Measurements from ENCODE around the gene ZFYVE26.

Gene ZFYVE26

GRCh38 chr14:67766035-67766680 lies 50.2 kb downstream of the ZFYVE26 start:
- no peak overlapping the region for H3K27ac ChIP-seq (ENCODE audit: extremely low read depth, low read depth, low read length)
- peaks cover 20 to 87% of the 10 kb centered on the region in 2 experiments for H3K36me3 ChIP-seq (ENCODE audit: control insufficient read depth in 2 of 2, insufficient read depth in 1 of 2, low read length in 2 of 2)
- no peak for TF ChIP-seq ZNF660 (tag by site-specific recombination; IDR thresholded peaks at IDR 0.05)
- TF ChIP-seq ZNF645 (tag by site-specific recombination; IDR thresholded peaks at IDR 0.05) = no peak
- no peak for TF ChIP-seq ZNF768 (tag by site-specific recombination; IDR thresholded peaks at IDR 0.05)
- no peak for TF ChIP-seq ZNF629 (tag by site-specific recombination; IDR thresholded peaks at IDR 0.05)
- no peak for TF ChIP-seq TRIM28 (IDR thresholded peaks at IDR 0.05; ENCODE audit: borderline replicate concordance, low read length)
- TF ChIP-seq EGR2 (tag by site-specific recombination; IDR thresholded peaks at IDR 0.05; ENCODE audit: low read depth) = no peak
- no peak for TF ChIP-seq ZNF654 (tag by site-specific recombination; IDR thresholded peaks at IDR 0.05; ENCODE audit: low read depth)
- H3K4me1 ChIP-seq (ENCODE audit: control insufficient read depth, insufficient read depth, low read length) = no peaks in the 10 kb centered on the region
- CTCF ChIA-PET = interaction anchor here (0.6 kb wide), 1 partner anchor 94 kb away, joined by 3 read pairs; no protein-coding TSS in a partner anchor
- POLR2A ChIA-PET = no interaction called here
- no peaks in the 10 kb centered on the region for H3K9me3 ChIP-seq (ENCODE audit: control insufficient read depth, insufficient read depth, low read depth, low read length)
- H3K4me3 ChIP-seq (ENCODE audit: low read depth, low read length) = no peak overlapping the region

GRCh38 chr14:67765192-67765834 lies 51.1 kb downstream of the ZFYVE26 start:
- Histone ChIP-seq H3K27ac (ENCODE audit: extremely low read depth, low read depth, low read length) (no peak overlapping the region), H3K4me1 (ENCODE audit: control insufficient read depth, insufficient read depth, low read length) (no peaks in the 10 kb centered on the region), H3K4me3 (ENCODE audit: low read depth, low read length) (no peak overlapping the region), H3K36me3 (ENCODE audit: control insufficient read depth in 2 of 2, insufficient read depth in 1 of 2, low read length in 2 of 2) (peaks cover 17 to 89% of the 10 kb centered on the region in 2 experiments), H3K9me3 (ENCODE audit: control insufficient read depth, insufficient read depth, low read depth, low read length) (no peaks in the 10 kb centered on the region)
- CTCF ChIA-PET = interaction anchor here (0.6 kb wide), 1 partner anchor 1664 kb away, joined by 3 read pairs; no protein-coding TSS in a partner anchor
- no peak for TF ChIP-seq ZNF112 (tag by site-specific recombination; IDR thresholded peaks at IDR 0.05)
- TF ChIP-seq ZNF223 (tag by site-specific recombination; IDR thresholded peaks at IDR 0.05) = no peak
- TF ChIP-seq ZNF530 (tag by site-specific recombination; IDR thresholded peaks at IDR 0.05; ENCODE audit: low read depth) = no peak
- no peak for TF ChIP-seq ZNF311 (tag by site-specific recombination; IDR thresholded peaks at IDR 0.05; ENCODE audit: borderline replicate concordance)
- POLR2A ChIA-PET = no interaction called here

- CTCF ChIA-PET = no interaction called here
- peaks cover 14 to 91% of the 10 kb centered on the region in 2 experiments for H3K36me3 ChIP-seq (ENCODE audit: control insufficient read depth in 2 of 2, insufficient read depth in 1 of 2, low read length in 2 of 2)
- POLR2A ChIA-PET = no interaction called here
- H3K27ac ChIP-seq (ENCODE audit: extremely low read depth, low read depth, low read length) = no peak overlapping the region
- no peak overlapping the region for H3K4me3 ChIP-seq (ENCODE audit: low read depth, low read length)
- no peak for TF ChIP-seq REST (tag by site-specific recombination; IDR thresholded peaks at IDR 0.05)
- TF ChIP-seq KLF17 (tag by site-specific recombination; IDR thresholded peaks at IDR 0.05) = no peak
- TF ChIP-seq GLI2 (tag by site-specific recombination; IDR thresholded peaks at IDR 0.05; ENCODE audit: borderline replicate concordance, low read depth) = no peak
- TF ChIP-seq ZNF16 (tag by site-specific recombination; IDR thresholded peaks at IDR 0.05; ENCODE audit: low read depth) = no peak
- no peak for TF ChIP-seq ZBTB1 (tag by site-specific recombination; IDR thresholded peaks at IDR 0.05)
- no peaks in the 10 kb centered on the region for H3K9me3 ChIP-seq (ENCODE audit: control insufficient read depth, insufficient read depth, low read depth, low read length)
- no peaks in the 10 kb centered on the region for H3K4me1 ChIP-seq (ENCODE audit: control insufficient read depth, insufficient read depth, low read length)
Observed at GRCh38 chr14:67764496-67764895, 51.9 kb downstream of the ZFYVE26 start.
